ENCODE results near the gene FHIT. TPM values are rescaled to one million over a fixed set of nuclear protein-coding genes. Genes with fewer than 3 reads are reported as not detected.

The FHIT gene
- total and polyA plus RNA-seq, 10 of the 15 experiments (the other 5 are each of a cell fraction or from before 2014, with no cell fraction given), result 4.2 to 14.9 (median 9.4) TPM

GRCh38 chr3:61239871-61240270, 11.4 kb downstream of the FHIT start:
- DNase-seq (ENCODE audit: low read depth, low spot score), result no peak
- peaks cover 25% of the 10 kb centered on the region for H3K4me1 ChIP-seq (ENCODE audit: control insufficient read depth, insufficient read depth, low read length)
- no peaks in the 10 kb centered on the region for H3K9me3 ChIP-seq (replicated peaks; ENCODE audit: control insufficient read depth, insufficient read depth, low read length)
- ChIA-PET POLR2A (interaction anchor here (1.0 to 2.0 kb wide), 3 partner anchors 9 to 13 kb away, joined by 3 to 11 read pairs (median 4); no protein-coding TSS in a partner anchor), SMC1A (ENCODE audit: uncharacterized antibody, unreplicated experiment) (interaction anchor here (1.0 to 5.6 kb wide), 6 partner anchors 9 to 141 kb away, joined by 3 to 43 read pairs (median 5); no protein-coding TSS in a partner anchor), CTCF (interaction anchor here (0.7 to 2.7 kb wide), 7 partner anchors 8 to 484 kb away, joined by 3 to 12 read pairs (median 3); no protein-coding TSS in a partner anchor), RAD21 (ENCODE audit: unreplicated experiment) (interaction anchor here (2.0 kb wide), 1 partner anchor 10 kb away, joined by 5 read pairs; no protein-coding TSS in a partner anchor)
- no peaks in the 10 kb centered on the region for H3K36me3 ChIP-seq (ENCODE audit: control insufficient read depth in 2 of 2, insufficient read depth in 2 of 2, low read length in 1 of 2)
- intact Hi-C loops (cut with micrococcal nuclease; ENCODE audit: unreplicated experiment) (no loop called here), in situ Hi-C loops (cut with MboI) (no loop called here)
- no peaks in the 10 kb centered on the region for H4K20me1 ChIP-seq (ENCODE audit: control insufficient read depth, insufficient read depth)
- no peak for ATAC-seq
- BruUV-seq (replicated peaks), result no TSS peak
- no peak for FAIRE-seq
- H2AFZ ChIP-seq (ENCODE audit: control insufficient read depth, low read depth, low read length), result no peak overlapping the region
- no peaks in the 10 kb centered on the region for H3K27me3 ChIP-seq (replicated peaks in 1 of 2; ENCODE audit: control insufficient read depth in 2 of 2, insufficient read depth in 2 of 2, low read length in 1 of 2)
- H3K4me3 ChIP-seq, result no peak overlapping the region
- H3K79me2 ChIP-seq (ENCODE audit: control insufficient read depth, insufficient read depth, low read length), result no peaks in the 10 kb centered on the region; the same call in 1 of the 2 replicates
- H3K4me2 ChIP-seq (ENCODE audit: control insufficient read depth, insufficient read depth), result no peak overlapping the region
- no peak overlapping the region for H3K27ac ChIP-seq (ENCODE audit: control insufficient read depth, insufficient read depth)
- H3K9ac ChIP-seq (ENCODE audit: control insufficient read depth, insufficient read depth, low read length), result no peak overlapping the region
- no peak for TF ChIP-seq CUX1 (IDR thresholded peaks at IDR 0.05; ENCODE audit: insufficient replicate concordance, low read depth, low read length)
- TF ChIP-seq, protein P1, sequence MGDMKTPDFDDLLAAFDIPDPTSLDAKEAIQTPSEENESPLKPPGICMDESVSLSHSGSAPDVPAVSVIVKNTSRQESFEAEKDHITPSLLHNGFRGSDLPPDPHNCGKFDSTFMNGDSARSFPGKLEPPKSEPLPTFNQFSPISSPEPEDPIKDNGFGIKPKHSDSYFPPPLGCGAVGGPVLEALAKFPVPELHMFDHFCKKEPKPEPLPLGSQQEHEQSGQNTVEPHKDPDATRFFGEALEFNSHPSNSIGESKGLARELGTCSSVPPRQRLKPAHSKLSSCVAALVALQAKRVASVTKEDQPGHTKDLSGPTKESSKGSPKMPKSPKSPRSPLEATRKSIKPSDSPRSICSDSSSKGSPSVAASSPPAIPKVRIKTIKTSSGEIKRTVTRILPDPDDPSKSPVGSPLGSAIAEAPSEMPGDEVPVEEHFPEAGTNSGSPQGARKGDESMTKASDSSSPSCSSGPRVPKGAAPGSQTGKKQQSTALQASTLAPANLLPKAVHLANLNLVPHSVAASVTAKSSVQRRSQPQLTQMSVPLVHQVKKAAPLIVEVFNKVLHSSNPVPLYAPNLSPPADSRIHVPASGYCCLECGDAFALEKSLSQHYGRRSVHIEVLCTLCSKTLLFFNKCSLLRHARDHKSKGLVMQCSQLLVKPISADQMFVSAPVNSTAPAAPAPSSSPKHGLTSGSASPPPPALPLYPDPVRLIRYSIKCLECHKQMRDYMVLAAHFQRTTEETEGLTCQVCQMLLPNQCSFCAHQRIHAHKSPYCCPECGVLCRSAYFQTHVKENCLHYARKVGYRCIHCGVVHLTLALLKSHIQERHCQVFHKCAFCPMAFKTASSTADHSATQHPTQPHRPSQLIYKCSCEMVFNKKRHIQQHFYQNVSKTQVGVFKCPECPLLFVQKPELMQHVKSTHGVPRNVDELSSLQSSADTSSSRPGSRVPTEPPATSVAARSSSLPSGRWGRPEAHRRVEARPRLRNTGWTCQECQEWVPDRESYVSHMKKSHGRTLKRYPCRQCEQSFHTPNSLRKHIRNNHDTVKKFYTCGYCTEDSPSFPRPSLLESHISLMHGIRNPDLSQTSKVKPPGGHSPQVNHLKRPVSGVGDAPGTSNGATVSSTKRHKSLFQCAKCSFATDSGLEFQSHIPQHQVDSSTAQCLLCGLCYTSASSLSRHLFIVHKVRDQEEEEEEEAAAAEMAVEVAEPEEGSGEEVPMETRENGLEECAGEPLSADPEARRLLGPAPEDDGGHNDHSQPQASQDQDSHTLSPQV (IDR thresholded peaks at IDR 0.05), result no peak
- TF ChIP-seq ZSCAN29 (IDR thresholded peaks at IDR 0.05), result no peak
- TF ChIP-seq ZNF622 (IDR thresholded peaks at IDR 0.05), result no peak
- no peak for TF ChIP-seq TBL1XR1 (IDR thresholded peaks at IDR 0.05; ENCODE audit: low read depth, low read length)
- TF ChIP-seq BCL3 (IDR thresholded peaks at IDR 0.05; ENCODE audit: borderline replicate concordance, insufficient read depth, low read depth, low read length, poor library complexity, severe bottlenecking), result no peak
- TF ChIP-seq PAX8 (IDR thresholded peaks at IDR 0.05), result no peak
- TF ChIP-seq IKZF2 (IDR thresholded peaks at IDR 0.05), result no peak
- no peak for TF ChIP-seq E2F4 (IDR thresholded peaks at IDR 0.05; ENCODE audit: low read depth, low read length)
- TF ChIP-seq BHLHE40 (IDR thresholded peaks at IDR 0.05; ENCODE audit: borderline replicate concordance in 1 of 2, low read depth in 2 of 2, low read length in 1 of 2), result no peak
- TF ChIP-seq MTA2 (IDR thresholded peaks at IDR 0.05; ENCODE audit: low read depth), result no peak
